CD4-positive, alpha-beta T cell (primary cell): ENCODE data around the gene AKAP9. TPM values are rescaled to one million over a fixed set of nuclear protein-coding genes. Genes with fewer than 3 reads are reported as not detected.
"Not testable (repeated sequence)": the region's sequence is repeated elsewhere in the genome, so short reads cannot be mapped to it uniquely, and the experiment has no call there.

Experiments
- ATAC-seq: fragments of 200-7000 bp; cut with Tn5 transposase; one replicate; pipeline ENCODE4 v1.10.0; 2022; ENCODE audit warnings: mild to moderate bottlenecking; ENCODE audit not compliant: poor library complexity
- CTCF ChIA-PET: fragments of 350-600 bp; sonication (Branson Sonifier 250); formaldehyde crosslinking; loops from one replicate; lab custom pipeline; 2021; ENCODE audit warnings: antibody characterized with exemption, inconsistent platforms; lab: Charles Lee
- POLR2A ChIA-PET: fragments of 350-600 bp; sonication (Branson Sonifier 250); formaldehyde crosslinking; loops from one replicate; lab custom pipeline; 2021; ENCODE audit warnings: antibody characterized with exemption, inconsistent platforms; lab: Charles Lee
- DNase-seq, 14 experiments: peaks; one replicate each; pipeline ENCODE4 v3.0.0-alpha.2; 2013 to 2020; ENCODE audit warnings: mixed read lengths in 2 of 14
- H3K27ac ChIP-seq, 2 donors: one replicate each; pipeline versions ENCODE4 v1.5.1 to v1.7.0; 2013; ENCODE audit warnings: low read length in 2 of 2, low read depth in 1 of 2, mild to moderate bottlenecking in 1 of 2
- H3K27me3 ChIP-seq, 2 experiments: 1 replicate in 1 of 2; 2 replicates in 1 of 2; pipeline versions ENCODE4 v1.6.1 to v1.7.0; 2013; ENCODE audit warnings: low read length in 2 of 2, control low read depth in 1 of 2, mild to moderate bottlenecking in 1 of 2, moderate library complexity in 1 of 2; ENCODE audit not compliant: insufficient read depth in 2 of 2, control insufficient read depth in 1 of 2
- H3K36me3 ChIP-seq: one replicate; pipeline ENCODE4 v1.6.1; 2013; ENCODE audit warnings: low read length, control low read depth; ENCODE audit not compliant: insufficient read depth
- H3K4me1 ChIP-seq: one replicate; pipeline ENCODE4 v1.6.1; 2013; ENCODE audit warnings: low read length, control low read depth; ENCODE audit not compliant: insufficient read depth
- H3K4me3 ChIP-seq: one replicate; pipeline ENCODE4 v1.5.1; 2013; ENCODE audit warnings: mild to moderate bottlenecking, low read length, moderate library complexity
- H3K9me3 ChIP-seq, 2 experiments: 1 replicate in 1 of 2; 2 replicates in 1 of 2; pipeline versions ENCODE4 v1.6.1 to v1.7.0; 2013; ENCODE audit warnings: low read length in 2 of 2, mild to moderate bottlenecking in 2 of 2, control low read depth in 1 of 2, moderate library complexity in 1 of 2; ENCODE audit not compliant: control insufficient read depth in 1 of 2, insufficient read depth in 1 of 2
- H3K27ac Mint-ChIP-seq: one replicate; pipeline ENCODE4 v1.8.0; 2020; ENCODE audit warnings: mixed read lengths
- H3K27me3 Mint-ChIP-seq: one replicate; pipeline ENCODE4 v1.8.0; 2021; ENCODE audit warnings: mixed read lengths
- H3K36me3 Mint-ChIP-seq: one replicate; pipeline ENCODE4 v1.8.0; 2021; ENCODE audit warnings: low read depth, mixed read lengths
- H3K4me1 Mint-ChIP-seq: one replicate; pipeline ENCODE4 v1.8.0; 2021; ENCODE audit warnings: low read depth, mixed read lengths
- H3K4me3 Mint-ChIP-seq: one replicate; pipeline ENCODE4 v1.8.0; 2020; ENCODE audit warnings: mild to moderate bottlenecking, mixed read lengths
- H3K9me3 Mint-ChIP-seq: one replicate; pipeline ENCODE4 v1.8.0; 2020; ENCODE audit warnings: mixed read lengths
- intact Hi-C, 2 experiments: fragments of 100-400 bp; cut with DNase I in 1 of 2; cut with micrococcal nuclease in 1 of 2; formaldehyde crosslinking; loops; one replicate each; pipeline versions ENCODE4 v1.15.1 to v1.9.0; 2023 to 2025; cut with DNase I, micrococcal nuclease
- total RNA-seq, 174 experiments: library from RNA in 2 of 174; stranded (reverse) in 2 of 174; gene quantifications; one replicate each; pipeline ENCODE4 v1.2.3 and lab custom pipeline; 2021 to 2026
- TF ChIP-seq, protein P1 (sequence below): fragments of 200-600 bp; IDR thresholded peaks from one replicate; pipeline ENCODE4 v1.8.0; 2022; ENCODE audit warnings: antibody characterized with exemption, mild to moderate bottlenecking

AKAP9 gene
- total RNA-seq, 2 experiments from 2014 or later = 62.5 to 64.8 TPM

DNA sequence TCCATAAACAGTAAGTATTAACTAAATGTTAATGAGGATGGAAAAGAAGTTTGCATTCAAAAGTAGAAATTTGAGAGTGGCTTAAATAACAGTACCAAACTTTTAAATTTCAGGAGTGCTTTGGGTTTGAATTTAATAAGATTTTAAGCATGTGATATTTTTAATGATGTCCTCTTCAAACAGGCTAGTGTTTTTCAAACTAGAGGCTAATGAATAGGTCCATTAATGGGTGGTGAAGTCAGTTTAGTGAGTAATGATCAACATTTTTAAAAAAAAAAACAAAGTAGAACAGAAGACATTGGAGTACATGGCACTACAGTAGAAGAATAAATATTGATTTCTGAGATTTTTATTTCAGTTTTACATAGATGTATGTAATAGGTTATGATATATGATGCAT lies 72.9 kb downstream of the AKAP9 start:
- Histone ChIP-seq H3K27me3 (no peaks in the 10 kb centered on the region), H3K4me1 (no peaks in the 10 kb centered on the region), H3K27ac (no peak overlapping the region), H3K4me3 (no peak overlapping the region), H3K9me3 (peaks cover 0 to 3% of the 10 kb centered on the region in 2 experiments), H3K36me3 (peaks cover 20% of the 10 kb centered on the region)
- CTCF ChIA-PET = no interaction called here
- POLR2A ChIA-PET = no interaction called here
- no peak overlapping the region for H3K4me3 Mint-ChIP-seq
- intact Hi-C loops = no loop called here
- H3K27ac Mint-ChIP-seq = no peak overlapping the region
- TF ChIP-seq, protein P1, sequence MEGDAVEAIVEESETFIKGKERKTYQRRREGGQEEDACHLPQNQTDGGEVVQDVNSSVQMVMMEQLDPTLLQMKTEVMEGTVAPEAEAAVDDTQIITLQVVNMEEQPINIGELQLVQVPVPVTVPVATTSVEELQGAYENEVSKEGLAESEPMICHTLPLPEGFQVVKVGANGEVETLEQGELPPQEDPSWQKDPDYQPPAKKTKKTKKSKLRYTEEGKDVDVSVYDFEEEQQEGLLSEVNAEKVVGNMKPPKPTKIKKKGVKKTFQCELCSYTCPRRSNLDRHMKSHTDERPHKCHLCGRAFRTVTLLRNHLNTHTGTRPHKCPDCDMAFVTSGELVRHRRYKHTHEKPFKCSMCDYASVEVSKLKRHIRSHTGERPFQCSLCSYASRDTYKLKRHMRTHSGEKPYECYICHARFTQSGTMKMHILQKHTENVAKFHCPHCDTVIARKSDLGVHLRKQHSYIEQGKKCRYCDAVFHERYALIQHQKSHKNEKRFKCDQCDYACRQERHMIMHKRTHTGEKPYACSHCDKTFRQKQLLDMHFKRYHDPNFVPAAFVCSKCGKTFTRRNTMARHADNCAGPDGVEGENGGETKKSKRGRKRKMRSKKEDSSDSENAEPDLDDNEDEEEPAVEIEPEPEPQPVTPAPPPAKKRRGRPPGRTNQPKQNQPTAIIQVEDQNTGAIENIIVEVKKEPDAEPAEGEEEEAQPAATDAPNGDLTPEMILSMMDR = no peak
- H3K27me3 Mint-ChIP-seq = no peaks in the 10 kb centered on the region
- peaks cover 81% of the 10 kb centered on the region for H3K36me3 Mint-ChIP-seq
- no peaks in the 10 kb centered on the region for H3K4me1 Mint-ChIP-seq
- ATAC-seq = no peak
- H3K9me3 Mint-ChIP-seq = no peaks in the 10 kb centered on the region
- DNase-seq = no peak

- ATAC-seq = no peak
- Mint-ChIP-seq H3K4me3 (no peak overlapping the region), H3K27ac (no peak overlapping the region), H3K27me3 (no peaks in the 10 kb centered on the region), H3K4me1 (no peaks in the 10 kb centered on the region), H3K9me3 (no peaks in the 10 kb centered on the region), H3K36me3 (peaks cover 85% of the 10 kb centered on the region)
- intact Hi-C loops = no loop called here
- H3K4me1 ChIP-seq = no peaks in the 10 kb centered on the region
- ChIA-PET POLR2A (no interaction called here), CTCF (no interaction called here)
- TF ChIP-seq, protein P1 = no peak
- H3K9me3 ChIP-seq = no peaks in the 10 kb centered on the region
- no peaks in the 10 kb centered on the region for H3K27me3 ChIP-seq
- no peak for DNase-seq
- no peak overlapping the region for H3K27ac ChIP-seq
- H3K4me3 ChIP-seq = no peak overlapping the region
- peaks cover 57% of the 10 kb centered on the region for H3K36me3 ChIP-seq
These were observed 80.0 kb downstream of the AKAP9 start for GRCh38 chr7:92020636-92021035.

GRCh38 chr7:92025260-92025659 lies 84.6 kb downstream of the AKAP9 start:
- peaks cover 82% of the 10 kb centered on the region for H3K36me3 Mint-ChIP-seq
- no peaks in the 10 kb centered on the region for H3K4me1 Mint-ChIP-seq
- POLR2A ChIA-PET = no interaction called here

GRCh38 chr7:92026635-92027034 lies 86.0 kb downstream of the AKAP9 start:
- H3K27me3 ChIP-seq, CTCF ChIA-PET, DNase-seq, intact Hi-C loops, H3K4me3 Mint-ChIP-seq, H3K4me1 Mint-ChIP-seq, H3K27ac Mint-ChIP-seq, POLR2A ChIA-PET, H3K27me3 Mint-ChIP-seq, H3K4me1 ChIP-seq, H3K4me3 ChIP-seq, ATAC-seq, H3K27ac ChIP-seq, H3K9me3 Mint-ChIP-seq: not testable (repeated sequence)
- peaks cover 0 to 13% of the 10 kb centered on the region in 2 experiments for H3K9me3 ChIP-seq
- H3K36me3 Mint-ChIP-seq = peaks cover 80% of the 10 kb centered on the region
- peaks cover 64% of the 10 kb centered on the region for H3K36me3 ChIP-seq

More at GRCh38 chr7:92025260-92025659, 84.6 kb downstream of the AKAP9 start:
- TF ChIP-seq, protein P1 = no peak
- no peak overlapping the region for H3K27ac Mint-ChIP-seq
- Histone ChIP-seq H3K36me3 (peaks cover 64% of the 10 kb centered on the region), H3K4me1 (no peaks in the 10 kb centered on the region), H3K4me3 (no peak overlapping the region), H3K27ac (no peak overlapping the region), H3K9me3 (peaks cover 0 to 13% of the 10 kb centered on the region in 2 experiments), H3K27me3 (no peaks in the 10 kb centered on the region)
- no peaks in the 10 kb centered on the region for H3K27me3 Mint-ChIP-seq
- CTCF ChIA-PET = no interaction called here
- DNase-seq (no peak), ATAC-seq (no peak)
- intact Hi-C loops = no loop called here
- peaks cover 3% of the 10 kb centered on the region for H3K9me3 Mint-ChIP-seq
- H3K4me3 Mint-ChIP-seq = no peak overlapping the region

DNA sequence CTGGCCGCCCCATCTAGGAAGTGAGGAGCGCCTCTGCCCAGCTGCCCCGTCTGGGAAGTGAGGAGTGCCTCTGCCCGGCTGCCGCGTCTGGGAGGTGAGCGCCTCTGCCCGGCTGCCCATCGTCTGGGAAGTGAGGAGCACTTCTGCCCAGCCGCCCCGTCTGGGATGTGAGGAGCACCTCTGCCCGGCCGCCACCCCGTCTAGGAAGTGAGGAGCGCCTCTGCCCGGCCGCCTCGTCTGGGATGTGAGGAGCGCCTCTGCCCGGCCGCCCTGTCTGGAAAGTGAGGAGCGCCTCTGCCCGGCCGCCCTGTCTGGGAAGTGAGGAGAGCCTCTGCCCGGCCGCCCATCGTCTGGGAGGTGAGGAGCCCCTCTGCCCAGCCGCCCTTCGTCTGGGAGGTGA lies 86.5 kb downstream of the AKAP9 start:
- H3K9me3 ChIP-seq = peaks cover 0 to 13% of the 10 kb centered on the region in 2 experiments
- not testable (repeated sequence) for H3K4me3 Mint-ChIP-seq

More for the DNA sequence above, 86.5 kb downstream of the AKAP9 start:
- H3K4me1 Mint-ChIP-seq, H3K9me3 Mint-ChIP-seq, H3K27ac ChIP-seq, H3K4me1 ChIP-seq, intact Hi-C loops, H3K27me3 Mint-ChIP-seq, H3K27me3 ChIP-seq, H3K4me3 ChIP-seq, DNase-seq, CTCF ChIA-PET, H3K27ac Mint-ChIP-seq, ATAC-seq, POLR2A ChIA-PET: not testable (repeated sequence)
- peaks cover 59% of the 10 kb centered on the region for H3K36me3 ChIP-seq
- peaks cover 78% of the 10 kb centered on the region for H3K36me3 Mint-ChIP-seq
